ENCODE measurements around the gene VGLL4.
"Not testable (repeated sequence)": the region's sequence is repeated elsewhere in the genome, so short reads cannot be mapped to it uniquely, and the experiment has no call there.

The VGLL4 gene

GRCh38 chr3:11513125-11513816 lies 130.4 kb downstream of the VGLL4 start:
- not testable (repeated sequence) for H3K14ac ChIP-seq (ENCODE audit: low read length); H3K23ac ChIP-seq (ENCODE audit: low read length); H3K27ac ChIP-seq (ENCODE audit: low read depth, low read length); H3K36me3 ChIP-seq (ENCODE audit: control insufficient read depth in 1 of 2, insufficient read depth in 2 of 2, low read length in 2 of 2); H2AK5ac ChIP-seq (ENCODE audit: low read length); H3K4me2 ChIP-seq (ENCODE audit: low read length); H3K79me2 ChIP-seq (ENCODE audit: control insufficient read depth, insufficient read depth, low read length, poor library complexity); H3K79me1 ChIP-seq (ENCODE audit: low read length); H3K4me3 ChIP-seq (ENCODE audit: low read depth, low read length); H4K12ac ChIP-seq (ENCODE audit: low read depth, low read length); H3K4me1 ChIP-seq (ENCODE audit: control insufficient read depth in 1 of 2, insufficient read depth in 2 of 2, low read length in 2 of 2); H2AFZ ChIP-seq (ENCODE audit: insufficient read depth, low read length, poor library complexity); H3K9ac ChIP-seq (ENCODE audit: low read length); H2BK5ac ChIP-seq (ENCODE audit: low read depth, low read length, poor library complexity); H3K9me3 ChIP-seq (ENCODE audit: insufficient read depth, low read depth, low read length); H2BK12ac ChIP-seq (ENCODE audit: low read length); H3K4ac ChIP-seq (ENCODE audit: low read depth, low read length); H4K8ac ChIP-seq (ENCODE audit: low read depth, low read length); H3K27me3 ChIP-seq (ENCODE audit: insufficient read depth, low read length); H3K18ac ChIP-seq (ENCODE audit: low read length); H4K91ac ChIP-seq (ENCODE audit: low read depth, low read length); DNase-seq; H2BK120ac ChIP-seq (ENCODE audit: insufficient read depth, low read length, poor library complexity)
- no CpG with 5 or more reads among the region's 27 CpGs for WGBS (ENCODE audit: extremely low coverage, insufficient coverage, insufficient read length)

GRCh38 chr3:11511606-11512005 lies 132.1 kb downstream of the VGLL4 start:
- H3K27me3 ChIP-seq (ENCODE audit: insufficient read depth, low read length); H4K8ac ChIP-seq (ENCODE audit: low read depth, low read length); H2AFZ ChIP-seq (ENCODE audit: insufficient read depth, low read length, poor library complexity); DNase-seq; H3K4me1 ChIP-seq (ENCODE audit: control insufficient read depth in 1 of 2, insufficient read depth in 2 of 2, low read length in 2 of 2); H3K4ac ChIP-seq (ENCODE audit: low read depth, low read length); H2AK5ac ChIP-seq (ENCODE audit: low read length); H3K4me3 ChIP-seq (ENCODE audit: low read depth, low read length); H2BK120ac ChIP-seq (ENCODE audit: insufficient read depth, low read length, poor library complexity); H3K4me2 ChIP-seq (ENCODE audit: low read length); H3K36me3 ChIP-seq (ENCODE audit: control insufficient read depth in 1 of 2, insufficient read depth in 2 of 2, low read length in 2 of 2); H3K27ac ChIP-seq (ENCODE audit: low read depth, low read length); H3K79me2 ChIP-seq (ENCODE audit: control insufficient read depth, insufficient read depth, low read length, poor library complexity); H3K18ac ChIP-seq (ENCODE audit: low read length); H3K9ac ChIP-seq (ENCODE audit: low read length); H3K9me3 ChIP-seq (ENCODE audit: insufficient read depth, low read depth, low read length); H3K14ac ChIP-seq (ENCODE audit: low read length); H4K12ac ChIP-seq (ENCODE audit: low read depth, low read length); H3K23ac ChIP-seq (ENCODE audit: low read length); H2BK5ac ChIP-seq (ENCODE audit: low read depth, low read length, poor library complexity); H4K91ac ChIP-seq (ENCODE audit: low read depth, low read length); H3K79me1 ChIP-seq (ENCODE audit: low read length); H2BK12ac ChIP-seq (ENCODE audit: low read length): not testable (repeated sequence)
- WGBS (ENCODE audit: extremely low coverage, insufficient coverage, insufficient read length) = no CpG with 5 or more reads among the region's 20 CpGs

GRCh38 chr3:11510356-11510755 lies 133.4 kb downstream of the VGLL4 start:
- no peaks in the 10 kb centered on the region for H3K9me3 ChIP-seq (ENCODE audit: insufficient read depth, low read depth, low read length)
- H2BK5ac ChIP-seq (ENCODE audit: low read depth, low read length, poor library complexity) = no peak overlapping the region
- no peak overlapping the region for H4K8ac ChIP-seq (ENCODE audit: low read depth, low read length)
- no peak overlapping the region for H4K12ac ChIP-seq (ENCODE audit: low read depth, low read length)
- no peak overlapping the region for H2AK5ac ChIP-seq (ENCODE audit: low read length)
- no peak overlapping the region for H3K9ac ChIP-seq (ENCODE audit: low read length)
- H3K18ac ChIP-seq (ENCODE audit: low read length) = no peak overlapping the region
- no CpG with 5 or more reads among the region's 5 CpGs for WGBS (ENCODE audit: extremely low coverage, insufficient coverage, insufficient read length)
- no peak overlapping the region for H3K4me2 ChIP-seq (ENCODE audit: low read length)
- H3K4me1 ChIP-seq (ENCODE audit: control insufficient read depth in 1 of 2, insufficient read depth in 2 of 2, low read length in 2 of 2) = peaks cover 4 to 5% of the 10 kb centered on the region in 2 experiments
- no peak overlapping the region for H3K14ac ChIP-seq (ENCODE audit: low read length)
- no peak overlapping the region for H2BK12ac ChIP-seq (ENCODE audit: low read length)
- H3K36me3 ChIP-seq (ENCODE audit: control insufficient read depth in 1 of 2, insufficient read depth in 2 of 2, low read length in 2 of 2) = no peaks in the 10 kb centered on the region
- H2AFZ ChIP-seq (ENCODE audit: insufficient read depth, low read length, poor library complexity) = no peak overlapping the region
- no peak overlapping the region for H3K23ac ChIP-seq (ENCODE audit: low read length)
- H2BK120ac ChIP-seq (ENCODE audit: insufficient read depth, low read length, poor library complexity) = no peak overlapping the region
- peaks cover 1% of the 10 kb centered on the region for H3K79me1 ChIP-seq (ENCODE audit: low read length)
- H3K4me3 ChIP-seq (ENCODE audit: low read depth, low read length) = no peak overlapping the region
- H3K27ac ChIP-seq (ENCODE audit: low read depth, low read length) = no peak overlapping the region
- no peak overlapping the region for H3K4ac ChIP-seq (ENCODE audit: low read depth, low read length)
- no peaks in the 10 kb centered on the region for H3K27me3 ChIP-seq (ENCODE audit: insufficient read depth, low read length)
- DNase-seq = no peak
- no peaks in the 10 kb centered on the region for H3K79me2 ChIP-seq (ENCODE audit: control insufficient read depth, insufficient read depth, low read length, poor library complexity)
- no peak overlapping the region for H4K91ac ChIP-seq (ENCODE audit: low read depth, low read length)

GRCh38 chr3:11510001-11510340 lies 133.7 kb downstream of the VGLL4 start:
- no peak overlapping the region for H2AK5ac ChIP-seq (ENCODE audit: low read length)
- no peak overlapping the region for H3K4me3 ChIP-seq (ENCODE audit: low read depth, low read length)
- H2AFZ ChIP-seq (ENCODE audit: insufficient read depth, low read length, poor library complexity) = no peak overlapping the region
- whole genome bisulfite sequencing (ENCODE audit: extremely low coverage, insufficient coverage, insufficient read length) = no CpG with 5 or more reads among the region's 5 CpGs
- peaks cover 4 to 5% of the 10 kb centered on the region in 2 experiments for H3K4me1 ChIP-seq (ENCODE audit: control insufficient read depth in 1 of 2, insufficient read depth in 2 of 2, low read length in 2 of 2)
- no peak overlapping the region for H2BK5ac ChIP-seq (ENCODE audit: low read depth, low read length, poor library complexity)
- H4K12ac ChIP-seq (ENCODE audit: low read depth, low read length) = no peak overlapping the region
- no peak overlapping the region for H2BK12ac ChIP-seq (ENCODE audit: low read length)
- H3K9me3 ChIP-seq (ENCODE audit: insufficient read depth, low read depth, low read length) = no peaks in the 10 kb centered on the region
- no peak overlapping the region for H3K27ac ChIP-seq (ENCODE audit: low read depth, low read length)
- H3K14ac ChIP-seq (ENCODE audit: low read length) = no peak overlapping the region
- no peaks in the 10 kb centered on the region for H3K27me3 ChIP-seq (ENCODE audit: insufficient read depth, low read length)
- H3K36me3 ChIP-seq (ENCODE audit: control insufficient read depth in 1 of 2, insufficient read depth in 2 of 2, low read length in 2 of 2) = no peaks in the 10 kb centered on the region
- no peaks in the 10 kb centered on the region for H3K79me2 ChIP-seq (ENCODE audit: control insufficient read depth, insufficient read depth, low read length, poor library complexity)
- no peak for DNase-seq
- no peak overlapping the region for H3K9ac ChIP-seq (ENCODE audit: low read length)
- no peak overlapping the region for H4K8ac ChIP-seq (ENCODE audit: low read depth, low read length)
- H3K79me1 ChIP-seq (ENCODE audit: low read length) = peaks cover 1% of the 10 kb centered on the region
- H3K23ac ChIP-seq (ENCODE audit: low read length) = no peak overlapping the region
- no peak overlapping the region for H3K4me2 ChIP-seq (ENCODE audit: low read length)
- no peak overlapping the region for H3K18ac ChIP-seq (ENCODE audit: low read length)
- H2BK120ac ChIP-seq (ENCODE audit: insufficient read depth, low read length, poor library complexity) = no peak overlapping the region
- H3K4ac ChIP-seq (ENCODE audit: low read depth, low read length) = no peak overlapping the region
- H4K91ac ChIP-seq (ENCODE audit: low read depth, low read length) = no peak overlapping the region
